Esophagus (tissue), 2 donors: ENCODE results near the gene DDAH1. TPM values are rescaled to one million over a fixed set of nuclear protein-coding genes. Genes with fewer than 3 reads are reported as not detected.

Source experiments
- H3K27ac ChIP-seq, 2 donors: one replicate each; pipeline ENCODE4 v1.5.1; 2013; ENCODE audit warnings: low read depth in 2 of 2, mild to moderate bottlenecking in 2 of 2, inconsistent platforms in 1 of 2, low read length in 1 of 2, moderate library complexity in 1 of 2
- H3K27me3 ChIP-seq, 2 donors: one replicate each; pipeline ENCODE4 v1.6.1; 2013; ENCODE audit warnings: low read length in 2 of 2, control low read depth in 1 of 2, mild to moderate bottlenecking in 1 of 2; ENCODE audit not compliant: insufficient read depth in 2 of 2, control insufficient read depth in 1 of 2
- H3K36me3 ChIP-seq, 2 donors: one replicate each; pipeline ENCODE4 v1.6.1; 2013; ENCODE audit warnings: low read length in 1 of 2; ENCODE audit not compliant: control insufficient read depth in 2 of 2, insufficient read depth in 2 of 2
- H3K4me1 ChIP-seq, 2 donors: one replicate each; pipeline ENCODE4 v1.6.1; 2013; ENCODE audit warnings: low read length in 1 of 2; ENCODE audit not compliant: control insufficient read depth in 2 of 2, insufficient read depth in 2 of 2
- H3K4me3 ChIP-seq, 2 donors: one replicate each; pipeline ENCODE4 v1.5.1; 2013; ENCODE audit warnings: low read length in 2 of 2, mild to moderate bottlenecking in 2 of 2, low read depth in 1 of 2, moderate library complexity in 1 of 2
- H3K9me3 ChIP-seq, 2 donors: one replicate each; pipeline ENCODE4 v1.6.1; 2013; ENCODE audit warnings: mild to moderate bottlenecking in 2 of 2, low read depth in 1 of 2, low read length in 1 of 2, moderate library complexity in 1 of 2; ENCODE audit not compliant: control insufficient read depth in 2 of 2, insufficient read depth in 1 of 2
- WGBS, 2 donors: extraction: QIAGEN DNeasy Blood & Tissue Kit; methylation state at CpG; one replicate each; pipeline ENCODE4 v1.1.7; 2013; 5-methylcytosine and 5-hydroxymethylcytosine counted together
- polyA plus RNA-seq, 2 donors: library from polyadenylated mRNA; stranded (reverse); fragments of 200-250 nt; gene quantifications; one replicate each; pipeline ENCODE4 v1.2.3, GENCODE V29; 2013
- donor health status: healthy with polysubstance abuse.
- donor health status: Bipolar disorder and iron deficiency.

DDAH1 gene
- polyA plus RNA-seq, 2 donors, result 5.9 to 6.9 TPM

DNA sequence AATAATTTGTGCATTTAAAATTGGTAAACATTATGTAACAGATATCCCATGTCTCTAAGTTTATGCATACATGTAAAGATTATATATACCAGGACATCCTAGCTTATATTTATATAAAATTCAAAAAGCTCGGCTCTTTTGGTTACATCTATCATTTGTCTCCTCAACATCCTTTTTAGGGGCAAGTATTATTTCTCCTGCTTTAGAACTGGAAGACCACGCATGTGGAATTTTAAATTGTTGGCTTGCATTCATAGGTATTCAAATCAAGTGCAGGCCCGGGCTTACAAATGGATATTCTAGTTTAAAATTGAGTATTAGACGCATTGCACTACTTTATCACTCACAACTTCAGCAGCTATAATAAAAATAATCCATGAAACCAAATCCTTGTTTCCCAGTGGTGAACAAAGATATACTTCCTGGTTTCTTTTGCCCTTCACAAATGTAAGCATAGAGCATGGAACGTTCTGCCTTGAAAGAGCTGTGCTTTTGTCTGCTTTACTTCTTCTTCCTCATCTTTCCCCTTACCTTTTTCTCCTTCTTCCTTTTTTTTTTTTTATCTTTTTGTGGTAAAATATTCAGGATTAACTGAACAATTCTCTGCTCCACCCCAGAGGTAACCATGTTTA is 57.1 kb downstream of the DDAH1 start:
- no peaks in the 10 kb centered on the region for H3K4me1 ChIP-seq
- no peak overlapping the region for H3K27ac ChIP-seq
- no peak overlapping the region for H3K4me3 ChIP-seq
- no peaks in the 10 kb centered on the region for H3K27me3 ChIP-seq
- no peaks in the 10 kb centered on the region for H3K9me3 ChIP-seq
- H3K36me3 ChIP-seq, result no peaks in the 10 kb centered on the region
- 67 to 80% methylated on average over 5 of the region's 5 CpGs for WGBS, 2 donors

DNA sequence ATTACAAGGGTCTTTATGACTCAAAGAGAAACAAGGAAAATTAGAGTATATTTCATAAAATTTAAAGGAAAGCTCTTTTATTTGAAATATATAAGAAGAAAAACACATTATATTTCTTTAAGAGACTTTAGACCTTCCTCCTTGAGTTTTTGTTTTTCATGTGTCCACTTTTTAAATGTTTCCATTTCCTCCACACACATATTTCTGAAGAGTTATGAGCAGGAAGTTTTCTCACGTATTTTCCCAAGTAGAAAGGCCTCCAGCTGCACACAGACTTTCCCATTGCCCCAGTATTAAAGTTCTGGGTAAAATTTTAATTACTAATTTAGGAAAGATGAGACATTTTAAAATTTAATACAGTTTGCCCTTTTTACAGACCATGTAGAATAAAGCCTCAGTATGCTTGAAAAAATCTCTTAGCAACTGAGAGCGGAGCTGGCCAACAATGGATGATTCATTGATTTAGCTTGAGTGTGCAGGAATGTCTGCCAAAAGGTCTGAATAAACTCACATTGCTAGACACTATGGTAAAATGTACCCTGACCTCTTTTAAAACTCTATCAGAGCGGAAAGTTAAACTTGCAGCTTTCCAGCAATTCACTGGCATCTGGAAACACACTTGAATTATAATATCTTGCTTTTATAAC is 57.9 kb downstream of the DDAH1 start:
- no peaks in the 10 kb centered on the region for H3K4me1 ChIP-seq
- no peaks in the 10 kb centered on the region for H3K27me3 ChIP-seq
- no peak overlapping the region for H3K4me3 ChIP-seq
- H3K9me3 ChIP-seq, result no peaks in the 10 kb centered on the region
- no peaks in the 10 kb centered on the region for H3K36me3 ChIP-seq
- WGBS, 2 donors, result 16 to 18% methylated on average over 3 of the region's 3 CpGs
- no peak overlapping the region for H3K27ac ChIP-seq

DNA sequence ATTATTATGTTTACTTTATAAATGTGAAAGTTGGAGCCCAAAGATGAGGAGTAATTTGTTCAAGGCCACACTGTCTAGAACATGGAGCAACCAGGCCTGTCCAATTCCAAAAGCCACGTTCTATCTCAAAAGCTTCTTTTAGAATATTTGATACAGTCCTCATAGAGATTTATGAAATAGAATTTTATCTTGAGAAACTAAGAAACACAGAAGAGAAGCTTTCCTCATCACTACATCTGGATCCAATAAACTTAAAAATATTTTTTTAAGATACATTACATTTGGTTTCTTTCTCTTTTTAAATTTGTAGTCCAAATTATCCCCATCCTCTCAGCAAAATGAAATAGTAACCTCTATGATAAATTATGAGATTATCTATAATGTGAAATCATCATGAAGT is 58.9 kb downstream of the DDAH1 start:
- H3K4me1 ChIP-seq, result no peaks in the 10 kb centered on the region
- no peaks in the 10 kb centered on the region for H3K36me3 ChIP-seq
- WGBS, 2 donors, result 71 to 89% methylated on average over 1 of the region's 1 CpG
- no peaks in the 10 kb centered on the region for H3K9me3 ChIP-seq
- no peaks in the 10 kb centered on the region for H3K27me3 ChIP-seq
- H3K4me3 ChIP-seq, result no peak overlapping the region
- no peak overlapping the region for H3K27ac ChIP-seq

DNA sequence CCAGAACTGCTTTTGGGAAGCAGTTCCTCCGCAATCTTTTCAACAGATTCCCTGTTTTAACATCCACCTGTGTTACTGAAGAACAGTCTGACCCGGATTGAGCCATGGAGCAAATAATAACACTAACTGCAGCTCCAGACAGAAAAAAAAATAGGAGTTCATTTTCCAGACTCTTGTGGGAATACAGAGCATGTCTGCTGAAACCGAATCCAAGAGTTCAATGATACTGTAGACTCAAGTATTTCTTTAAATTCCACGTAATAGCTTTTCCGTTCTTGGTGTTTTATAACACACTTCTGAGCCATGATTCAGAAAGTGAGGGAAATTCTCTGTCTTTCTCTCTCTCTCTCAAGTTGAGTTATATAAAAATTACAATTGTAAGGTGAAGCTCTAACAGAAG is 60.6 kb downstream of the DDAH1 start:
- H3K27ac ChIP-seq, result no peak overlapping the region

DNA sequence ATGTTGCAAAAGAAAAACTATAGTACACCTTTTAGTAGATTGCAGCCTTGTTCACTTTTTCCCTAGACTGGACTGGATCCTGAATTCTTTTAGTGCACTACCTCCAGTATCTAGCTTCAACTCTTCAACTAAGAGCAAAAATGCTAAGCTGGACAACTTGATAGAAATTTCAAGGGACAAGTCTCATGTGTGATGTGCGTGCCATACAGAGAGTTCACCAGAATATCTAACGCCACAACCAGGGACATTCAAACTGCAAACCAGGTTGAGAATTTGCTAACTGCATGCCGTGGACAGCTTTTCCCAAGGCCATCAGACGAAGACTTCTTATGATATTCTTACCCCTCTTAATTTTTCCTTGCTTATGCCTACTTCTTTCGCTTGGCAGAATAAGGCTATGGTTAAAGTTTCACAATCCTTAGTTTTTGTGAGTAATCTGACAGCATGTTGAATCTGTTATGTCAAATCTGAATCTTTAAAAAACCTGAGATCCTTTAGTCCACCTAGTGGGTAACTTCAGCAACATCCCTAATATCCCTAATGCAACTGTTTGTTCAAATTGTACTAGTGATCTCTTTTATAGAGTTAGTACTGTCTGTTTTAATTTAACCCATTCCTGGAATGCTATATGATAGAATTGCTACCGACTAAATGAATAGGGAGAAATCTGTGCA is 66.4 kb downstream of the DDAH1 start:
- H3K4me1 ChIP-seq, result no peaks in the 10 kb centered on the region
- H3K27me3 ChIP-seq, result no peaks in the 10 kb centered on the region
- WGBS, 2 donors, result 77 to 84% methylated on average over 6 of the region's 6 CpGs
- no peak overlapping the region for H3K4me3 ChIP-seq
- H3K9me3 ChIP-seq, result no peaks in the 10 kb centered on the region
- no peak overlapping the region for H3K27ac ChIP-seq
- H3K36me3 ChIP-seq, result no peaks in the 10 kb centered on the region

More for the DNA sequence above, 60.6 kb downstream of the DDAH1 start:
- WGBS, 2 donors, result 92% methylated on average over 5 of the region's 5 CpGs
- Histone ChIP-seq H3K27me3 (no peaks in the 10 kb centered on the region), H3K9me3 (no peaks in the 10 kb centered on the region), H3K36me3 (no peaks in the 10 kb centered on the region), H3K4me3 (no peak overlapping the region), H3K4me1 (no peaks in the 10 kb centered on the region)

DNA sequence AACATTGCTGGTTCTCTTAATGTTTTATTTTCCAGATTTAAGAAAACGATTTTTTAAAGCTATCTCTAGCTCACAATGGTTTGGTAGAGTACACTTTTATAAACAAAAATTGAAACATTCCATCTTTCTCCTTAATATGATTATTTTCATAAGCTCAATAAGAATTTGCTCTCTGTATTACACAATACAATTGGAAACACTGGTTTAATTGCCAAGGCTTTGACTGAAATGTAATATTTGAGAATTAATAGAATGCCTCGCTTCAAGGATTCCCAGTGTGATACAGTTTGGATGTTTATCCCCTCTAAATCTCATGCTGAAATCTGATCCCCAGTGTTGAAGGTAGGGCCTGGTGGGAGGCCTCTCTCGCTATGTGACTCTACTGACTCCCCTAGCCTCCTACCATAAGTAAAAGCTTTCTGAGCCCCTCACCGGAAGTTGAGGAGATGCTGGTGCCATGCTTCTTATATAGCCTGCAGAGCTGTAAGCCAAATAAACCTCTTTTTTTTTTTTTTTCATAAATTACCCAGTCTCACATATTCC is 67.4 kb downstream of the DDAH1 start:
- 81 to 82% methylated on average over 4 of the region's 4 CpGs for WGBS, 2 donors
- Histone ChIP-seq H3K27ac (no peak overlapping the region), H3K4me1 (no peaks in the 10 kb centered on the region), H3K36me3 (no peaks in the 10 kb centered on the region), H3K9me3 (no peaks in the 10 kb centered on the region), H3K27me3 (no peaks in the 10 kb centered on the region), H3K4me3 (no peak overlapping the region)

DNA sequence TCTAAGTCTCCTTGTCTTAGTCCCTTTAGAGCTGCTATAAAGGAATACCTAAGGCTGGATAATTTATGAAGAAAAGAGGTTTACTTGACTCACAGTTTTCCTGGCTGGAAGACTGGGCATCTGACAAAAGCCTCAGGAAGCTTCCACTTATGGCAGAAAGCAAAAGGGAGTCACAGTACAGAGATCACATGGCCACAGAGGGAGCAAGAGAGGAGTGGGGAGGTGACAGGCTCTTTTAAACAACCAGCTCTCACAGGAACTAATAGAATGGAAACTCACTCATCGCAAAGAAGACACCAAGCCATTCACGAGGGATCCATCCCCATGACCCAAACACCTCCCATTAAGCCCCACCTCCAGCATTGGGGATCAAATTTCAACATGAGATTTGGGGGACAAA is 68.8 kb downstream of the DDAH1 start:
- Histone ChIP-seq H3K36me3 (no peaks in the 10 kb centered on the region), H3K27me3 (no peaks in the 10 kb centered on the region), H3K4me1 (no peaks in the 10 kb centered on the region), H3K4me3 (no peak overlapping the region), H3K9me3 (no peaks in the 10 kb centered on the region), H3K27ac (no peak overlapping the region)
- WGBS, 2 donors, result 95 to 96% methylated on average over 2 of the region's 2 CpGs

DNA sequence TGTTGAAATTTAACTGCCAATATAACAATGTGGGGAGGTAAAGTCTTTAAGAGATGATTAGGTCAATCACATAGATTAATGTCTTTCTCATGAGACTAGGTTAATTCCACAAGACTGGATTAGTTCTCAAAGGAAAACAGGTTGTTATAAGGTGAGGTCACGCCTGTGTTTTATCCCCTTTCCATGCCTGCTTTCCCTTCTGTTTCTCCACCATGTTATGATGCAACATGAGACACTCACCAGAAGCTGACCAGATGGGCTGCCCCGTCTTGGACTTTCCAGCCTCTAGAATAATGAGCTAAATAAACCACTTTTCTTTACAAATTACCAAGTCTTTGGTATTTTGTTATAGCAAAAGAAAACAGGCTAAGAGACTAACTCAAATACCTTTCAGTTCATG is 70.8 kb downstream of the DDAH1 start:
- H3K4me3 ChIP-seq, result no peak overlapping the region
- H3K36me3 ChIP-seq, result no peaks in the 10 kb centered on the region
- no peaks in the 10 kb centered on the region for H3K9me3 ChIP-seq
- WGBS, 2 donors, result 69 to 90% methylated on average over 2 of the region's 2 CpGs
- no peaks in the 10 kb centered on the region for H3K4me1 ChIP-seq
- no peaks in the 10 kb centered on the region for H3K27me3 ChIP-seq
- no peak overlapping the region for H3K27ac ChIP-seq

DNA sequence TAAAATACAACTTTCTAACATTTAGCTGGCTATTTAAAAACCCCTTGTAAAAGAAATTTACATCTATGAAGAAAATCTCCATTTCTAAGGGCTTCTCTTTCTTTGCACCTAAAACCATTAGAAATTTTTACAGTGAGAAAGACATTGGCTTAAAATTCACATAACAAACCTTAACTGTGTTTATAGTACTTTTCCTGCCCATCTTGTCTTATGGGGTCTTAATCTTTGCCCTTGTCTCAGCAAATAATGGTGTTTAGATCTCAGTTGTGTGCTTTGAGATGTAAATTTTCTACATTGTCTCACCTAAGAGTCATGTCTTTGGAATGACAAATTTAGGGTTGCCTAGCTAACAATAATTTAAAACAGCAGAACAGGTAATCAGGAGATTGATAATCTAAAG is 71.5 kb downstream of the DDAH1 start:
- no peaks in the 10 kb centered on the region for H3K27me3 ChIP-seq

More for the DNA sequence above, 71.5 kb downstream of the DDAH1 start:
- H3K4me3 ChIP-seq, result no peak overlapping the region
- H3K27ac ChIP-seq, result no peak overlapping the region
- H3K36me3 ChIP-seq, result no peaks in the 10 kb centered on the region
- H3K4me1 ChIP-seq, result no peaks in the 10 kb centered on the region
- H3K9me3 ChIP-seq, result no peaks in the 10 kb centered on the region
